HG02798 (cell line): ENCODE results near the gene OAF.

ENCODE experiments used
- ATAC-seq: cut with Tn5 transposase; IDR thresholded peaks from one replicate; pipeline ENCODE4 v1.9.1; 2021; ENCODE audit warnings: mild to moderate bottlenecking; ENCODE audit not compliant: unreplicated experiment, poor library complexity

The OAF gene

GRCh38 chr11:120182790-120183491 lies 27.9 kb upstream of the OAF start:
- ATAC-seq, result no peak

DNA sequence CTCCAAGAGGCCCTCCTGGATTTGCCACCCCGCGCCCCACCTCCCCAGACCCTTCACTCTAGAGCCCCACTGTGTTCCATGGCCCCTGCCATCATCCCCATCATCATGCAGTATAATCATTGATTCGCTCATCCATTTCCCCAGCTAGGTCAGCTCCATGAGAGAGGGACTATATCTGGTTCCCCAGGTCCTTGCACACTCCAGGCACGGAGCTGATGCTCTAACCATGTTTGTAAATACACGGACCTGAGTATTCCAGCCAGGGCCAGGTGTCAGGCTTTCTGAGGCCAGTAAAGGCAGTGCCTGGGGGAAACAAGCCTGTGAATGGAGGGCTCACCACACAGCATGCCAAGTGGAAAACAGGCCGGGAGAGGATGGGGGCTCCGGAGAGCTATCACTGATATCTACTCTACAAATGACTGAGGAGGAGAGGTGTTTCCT lies 27.1 kb upstream of the OAF start:
- ATAC-seq, result no peak

GRCh38 chr11:120184371-120184945 lies 26.4 kb upstream of the OAF start:
- ATAC-seq, result no peak

- ATAC-seq, result no peak
Measured at GRCh38 chr11:120184946-120185705, 25.7 kb upstream of the OAF start.

DNA sequence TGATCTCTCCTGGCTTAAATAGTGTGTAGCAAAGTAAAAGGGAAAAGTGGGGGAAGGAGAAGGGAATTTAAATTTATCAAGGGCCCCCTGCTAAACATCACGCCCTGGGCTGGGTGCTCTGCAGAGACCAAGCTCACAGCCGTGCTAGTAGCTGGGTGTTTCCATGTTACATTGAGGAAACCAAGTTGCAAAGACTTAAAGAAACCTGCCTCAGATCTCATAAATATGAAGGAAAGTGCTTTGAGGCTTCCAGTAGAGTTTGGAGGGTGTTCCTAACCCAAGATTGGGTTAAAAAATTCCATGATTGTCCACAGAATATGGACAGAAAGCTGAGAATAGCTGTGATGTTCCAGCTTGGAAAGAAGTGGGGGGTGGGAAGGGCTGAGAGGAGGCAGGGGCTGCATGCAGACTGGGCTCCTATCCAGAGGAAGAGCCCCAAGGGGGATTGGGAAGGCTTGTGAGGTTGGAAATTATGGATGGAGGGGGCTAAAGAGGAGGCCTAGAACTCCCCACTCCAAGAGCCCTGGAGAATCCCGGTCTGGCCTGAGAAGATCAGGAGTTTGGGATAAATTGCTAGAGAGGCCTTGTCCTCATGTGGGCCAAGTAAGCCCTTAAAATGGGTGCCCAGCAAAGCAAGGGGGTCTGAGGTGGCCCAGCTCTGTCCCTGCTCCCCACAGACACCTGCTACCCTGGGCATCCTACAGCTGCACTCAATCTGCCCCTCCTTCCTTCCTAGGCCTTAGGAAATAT lies 25.0 kb upstream of the OAF start:
- ATAC-seq, result no peak

DNA sequence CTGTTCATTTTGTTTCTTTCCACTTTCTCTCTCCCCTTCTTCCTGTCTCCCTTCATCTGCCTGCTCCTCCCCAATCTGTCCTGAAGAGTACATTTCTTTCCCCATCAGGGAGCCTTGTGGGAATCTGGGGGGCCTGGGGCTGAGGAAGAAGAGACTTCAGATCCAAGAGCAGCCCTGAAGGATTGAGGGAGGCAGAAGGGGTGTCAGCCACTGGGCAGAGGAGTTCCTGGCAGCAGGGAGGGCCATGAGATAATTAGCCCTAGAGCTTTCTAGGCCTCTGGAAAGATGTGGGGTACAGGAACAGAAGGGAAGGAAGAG lies 24.4 kb upstream of the OAF start:
- ATAC-seq, result no peak

DNA sequence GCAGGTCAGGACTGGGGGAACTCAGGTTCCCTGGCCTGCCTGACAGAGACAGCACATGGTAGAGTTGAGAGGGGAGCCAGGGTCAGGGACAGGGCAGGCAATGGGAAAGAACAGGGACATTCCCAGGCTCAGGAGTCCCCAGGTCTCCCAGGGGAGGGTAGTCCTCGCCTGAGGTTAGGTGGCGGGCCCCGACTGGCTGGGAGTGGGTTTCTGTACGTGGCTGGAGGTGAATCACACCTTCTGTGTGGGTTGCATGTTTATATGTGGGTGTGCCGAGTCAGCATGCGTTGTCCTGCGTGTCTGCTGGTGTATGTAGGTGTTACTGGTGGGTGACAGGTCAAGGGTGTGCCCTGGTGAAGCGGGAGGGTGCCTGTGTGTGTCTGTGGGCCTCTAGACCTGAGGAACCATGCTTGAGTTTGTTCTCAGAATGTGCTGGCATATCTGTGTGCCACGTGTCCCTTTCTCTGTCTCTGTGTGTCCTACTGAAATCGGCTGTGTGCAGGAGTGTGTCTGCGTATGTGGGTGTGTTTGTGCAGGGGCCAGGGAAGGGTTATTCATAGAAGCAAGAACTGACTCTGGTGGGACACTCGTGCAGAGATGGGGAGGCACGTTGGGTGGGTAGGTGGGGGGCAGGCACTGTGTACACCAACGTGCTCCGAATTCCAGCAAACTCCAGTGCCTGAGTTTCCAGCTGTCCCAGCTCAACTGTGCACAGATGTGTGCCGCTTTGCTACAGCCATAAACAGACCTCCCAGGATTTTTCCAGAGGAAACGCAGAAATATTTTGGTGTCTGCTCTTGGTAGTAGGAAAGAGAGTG lies 23.8 kb upstream of the OAF start:
- peak; percentile 61 for ATAC-seq

- no peak for ATAC-seq
Measured at GRCh38 chr11:120188371-120188770, 22.5 kb upstream of the OAF start.

- no peak for ATAC-seq
Measured at GRCh38 chr11:120188811-120189455, 21.9 kb upstream of the OAF start.

DNA sequence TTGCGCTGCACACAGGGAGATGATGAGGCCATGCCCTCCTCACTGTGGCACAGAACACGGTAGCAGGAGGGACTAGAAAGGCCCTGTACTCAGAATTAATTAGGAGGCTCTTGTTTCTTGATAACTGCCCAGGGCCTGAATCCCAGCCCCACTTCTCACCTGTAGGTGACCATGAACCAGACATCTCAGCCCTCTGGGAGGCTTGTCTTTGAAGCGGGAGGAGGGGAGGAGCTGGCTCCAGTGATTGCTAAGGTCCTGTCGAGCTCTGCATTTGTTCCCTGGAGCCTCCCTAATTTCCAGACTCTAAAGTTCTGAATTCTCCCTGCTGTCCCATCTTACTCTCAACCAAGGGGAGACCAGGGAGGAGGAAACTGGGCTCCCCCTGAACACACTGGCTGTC lies 19.8 kb upstream of the OAF start:
- ATAC-seq, result no peak

DNA sequence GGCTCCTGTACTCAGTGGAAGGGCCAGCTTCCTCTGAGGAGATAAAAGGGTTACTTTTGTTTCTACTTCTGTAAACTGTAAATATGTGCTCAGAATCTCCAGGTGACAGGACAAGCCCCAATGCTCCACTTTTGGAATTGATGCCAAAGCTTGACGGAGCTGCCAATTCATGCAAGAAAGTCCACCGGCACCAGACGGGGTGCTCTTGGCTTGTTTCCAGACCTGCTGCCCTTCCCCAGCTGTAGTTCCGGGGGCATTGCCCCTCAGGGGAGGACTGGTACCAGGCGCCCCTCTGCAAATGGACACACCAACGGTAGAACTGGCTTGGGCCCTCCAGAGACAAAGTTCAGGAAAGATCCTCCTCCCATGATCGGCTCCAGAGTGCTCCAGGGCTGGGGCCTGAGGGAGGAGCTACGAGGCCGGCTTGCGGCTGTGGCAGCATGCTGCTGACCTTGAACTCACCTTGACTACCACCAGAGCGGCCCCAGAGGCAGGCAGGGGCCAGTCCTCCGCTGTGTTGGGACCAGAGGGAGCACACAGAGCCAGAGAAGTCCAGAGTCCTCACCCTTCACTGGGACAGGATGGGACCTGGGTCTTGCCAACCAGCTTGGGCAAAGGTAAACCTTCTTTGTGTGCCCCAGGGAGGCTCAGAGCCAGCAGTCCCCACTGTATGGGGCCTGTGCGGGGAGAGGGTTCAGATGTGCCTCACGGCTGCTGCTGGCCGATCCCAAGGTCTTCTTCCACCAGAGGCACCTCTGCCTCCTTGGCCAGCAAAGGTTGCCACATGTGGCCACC lies 17.8 kb upstream of the OAF start:
- no peak for ATAC-seq

GRCh38 chr11:120194166-120194565 lies 16.7 kb upstream of the OAF start:
- ATAC-seq, result no peak

DNA sequence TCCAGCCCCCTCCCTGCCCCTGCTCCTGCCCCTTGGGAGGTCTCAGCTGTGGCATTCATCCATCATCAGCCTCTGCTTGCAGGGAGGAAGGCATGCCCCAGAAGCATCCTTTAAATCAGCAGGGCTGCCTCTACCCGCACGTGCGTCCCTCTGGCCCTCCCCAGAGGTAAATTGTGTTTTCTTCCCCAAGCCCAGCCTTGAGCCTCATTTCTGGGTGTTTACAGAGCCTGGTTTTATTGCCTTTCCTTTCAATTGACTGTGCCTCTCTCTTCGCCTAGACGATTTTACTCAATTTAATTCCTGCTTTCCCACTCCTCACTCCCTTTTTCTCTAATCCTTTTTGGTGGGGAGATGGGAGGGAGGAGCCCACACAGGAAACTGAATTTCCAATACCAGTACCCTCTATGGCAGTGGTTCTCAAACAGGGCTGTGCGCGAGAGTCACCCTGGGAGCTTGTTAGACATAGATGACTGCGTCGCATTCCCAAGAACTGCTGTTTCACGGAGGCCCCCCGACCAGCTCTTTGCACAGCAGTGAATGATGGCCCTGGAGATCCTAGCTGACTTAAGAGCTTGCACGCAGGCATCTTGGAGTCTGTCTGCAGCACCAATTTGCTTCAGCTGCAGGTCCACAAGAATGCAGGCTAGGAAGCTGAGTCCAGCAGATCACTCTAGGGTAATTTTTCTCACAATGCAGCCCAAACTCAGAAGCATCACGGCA lies 15.1 kb upstream of the OAF start:
- ATAC-seq, result no peak

GRCh38 chr11:120196826-120197225 lies 14.0 kb upstream of the OAF start:
- no peak for ATAC-seq

DNA sequence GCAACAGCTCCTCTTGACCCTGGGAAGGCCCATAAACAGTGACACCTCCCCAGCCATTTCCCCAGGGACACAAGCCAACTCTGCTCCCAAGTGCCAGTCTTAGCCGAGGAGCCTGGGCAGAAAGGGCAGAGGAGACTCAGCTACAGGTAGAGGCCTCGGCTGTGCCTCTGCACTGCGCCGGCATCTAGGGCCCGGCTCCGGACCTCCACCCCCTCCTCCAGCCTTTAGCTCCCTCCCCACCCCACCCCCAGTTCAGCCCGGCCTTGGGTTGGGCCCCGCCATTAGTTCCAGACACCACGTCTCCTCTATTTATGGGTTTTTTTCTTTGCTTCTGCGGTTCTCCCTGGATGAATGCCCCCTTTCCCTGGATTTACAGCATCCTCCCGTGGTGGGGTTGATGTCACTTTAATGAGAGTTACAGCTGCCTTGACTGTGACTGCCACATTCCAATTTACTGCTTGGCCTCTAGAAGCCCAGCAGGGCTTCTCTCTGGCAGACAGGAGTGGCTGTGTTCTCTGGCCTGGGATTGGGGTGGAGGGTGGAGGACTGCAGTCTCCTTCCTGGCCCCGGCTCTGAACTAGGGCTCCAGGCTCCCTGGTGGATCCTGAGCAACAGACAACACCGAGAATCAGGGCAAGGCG lies 13.5 kb upstream of the OAF start:
- no peak for ATAC-seq

DNA sequence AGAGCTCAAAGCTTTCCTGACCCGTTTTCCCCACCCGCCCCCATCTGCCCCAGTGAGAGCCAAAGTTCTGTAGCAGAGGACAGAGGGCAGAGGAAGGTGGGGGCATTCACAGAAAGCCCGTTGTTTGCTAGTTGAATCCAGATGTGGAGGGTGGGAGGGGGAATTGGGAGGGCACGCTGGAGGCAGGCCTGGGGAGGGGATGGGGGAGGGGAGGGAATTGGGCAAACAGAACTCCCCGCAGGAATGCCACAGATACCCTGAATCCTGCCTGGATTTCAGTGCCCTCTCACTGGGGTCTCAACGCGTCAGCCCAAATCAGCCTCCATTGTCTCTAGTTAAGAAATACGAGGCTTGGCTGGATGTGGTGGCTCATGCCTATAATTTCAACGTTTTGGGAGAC lies 12.9 kb upstream of the OAF start:
- no peak for ATAC-seq

DNA sequence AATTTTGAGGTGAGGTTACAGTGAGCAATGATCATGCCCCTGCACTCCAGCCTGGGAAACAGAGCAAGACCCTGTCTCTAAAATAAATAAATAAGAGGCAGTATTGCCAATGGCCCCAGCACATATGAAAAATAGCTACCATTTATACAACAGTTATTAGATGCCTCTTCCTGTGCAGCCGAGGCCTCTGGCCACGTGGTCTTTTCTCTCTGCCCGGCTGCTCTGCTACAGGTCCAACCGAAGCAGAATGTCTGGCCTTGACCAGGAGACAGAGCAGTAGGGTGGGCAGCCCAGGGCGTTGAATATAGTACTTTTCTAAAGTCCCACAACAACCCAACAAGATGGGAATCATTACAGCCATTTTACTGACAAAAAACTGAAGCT lies 12.4 kb upstream of the OAF start:
- ATAC-seq, result no peak
